Measurements from ENCODE around the gene PKDCC.

The PKDCC gene

DNA sequence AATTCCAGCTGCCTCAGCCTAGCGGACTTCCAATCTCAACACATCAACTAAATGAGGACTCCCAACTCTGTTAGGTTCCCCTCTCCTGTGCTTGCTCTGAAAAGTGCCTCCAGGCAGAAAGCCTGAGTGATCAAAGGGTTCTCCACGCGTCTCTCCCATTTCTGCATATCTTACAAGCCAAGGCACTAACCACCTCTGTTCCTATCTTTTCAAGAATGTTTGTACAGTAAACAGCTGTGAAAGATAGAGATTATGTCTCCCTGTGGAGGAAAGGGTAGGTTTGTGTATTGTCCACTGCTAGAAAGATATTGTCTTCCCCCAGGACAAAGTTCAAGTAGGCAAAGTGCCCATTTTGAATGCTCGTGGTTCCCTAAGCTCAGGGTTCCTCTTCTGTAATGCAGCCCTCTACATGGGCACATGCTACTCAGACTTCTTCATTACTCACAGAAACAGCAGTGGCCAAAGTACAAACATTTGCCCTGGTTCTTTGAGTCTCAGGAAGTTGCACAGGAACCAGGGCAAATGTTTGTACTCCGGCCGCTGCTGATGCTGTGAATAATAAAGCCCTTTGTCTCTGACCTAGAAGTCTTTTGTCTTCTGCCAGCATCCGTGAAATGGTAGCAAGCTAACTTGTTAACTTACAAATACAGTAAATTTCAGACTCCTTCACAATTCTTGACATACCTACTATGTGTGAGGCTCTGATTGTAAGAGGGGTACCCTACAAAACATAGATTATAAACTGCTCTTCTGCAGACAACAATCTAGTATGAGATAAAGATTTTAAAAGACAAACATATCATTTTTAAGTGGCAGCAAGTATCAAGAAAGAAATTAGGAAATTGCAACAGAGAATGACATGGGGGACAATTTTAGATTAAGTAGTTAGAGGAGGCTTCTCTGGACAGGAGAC lies 44.5 kb downstream of the PKDCC start:
- Histone ChIP-seq H3K4me1 (ENCODE audit: control insufficient read depth, insufficient read depth, low read length) (no peaks in the 10 kb centered on the region), H3K27ac (ENCODE audit: low read depth, low read length) (no peak overlapping the region), H3K9ac (ENCODE audit: low read length) (no peak overlapping the region), H3K36me3 (ENCODE audit: control insufficient read depth, insufficient read depth, low read length) (no peaks in the 10 kb centered on the region), H3K27me3 (ENCODE audit: control insufficient read depth, insufficient read depth, low read length) (no peaks in the 10 kb centered on the region), H3K4me3 (ENCODE audit: low read length) (no peak overlapping the region)

DNA sequence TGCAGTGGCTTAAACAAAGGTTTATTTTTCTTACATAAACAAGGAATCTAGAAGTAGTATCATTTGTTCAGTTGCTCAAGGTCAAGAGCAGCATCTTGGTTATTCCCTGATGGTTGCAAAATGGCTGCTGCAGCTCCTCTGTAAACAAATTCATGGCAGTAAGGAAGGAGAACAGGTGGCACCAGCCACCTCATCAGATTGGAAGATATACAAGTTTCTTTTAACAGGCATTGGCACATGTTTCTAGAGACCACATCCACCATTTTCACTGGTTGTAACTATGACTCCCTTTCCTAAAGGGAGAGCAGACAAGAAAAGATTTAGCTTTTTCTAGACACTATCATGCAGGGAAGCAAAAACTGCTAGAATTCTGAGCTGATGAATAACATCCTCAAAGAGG lies 46.3 kb downstream of the PKDCC start:
- H3K9ac ChIP-seq (ENCODE audit: low read length), result no peak overlapping the region
- no peaks in the 10 kb centered on the region for H3K27me3 ChIP-seq (ENCODE audit: control insufficient read depth, insufficient read depth, low read length)
- no peak overlapping the region for H3K4me3 ChIP-seq (ENCODE audit: low read length)
- no peak overlapping the region for H3K27ac ChIP-seq (ENCODE audit: low read depth, low read length)
- no peaks in the 10 kb centered on the region for H3K36me3 ChIP-seq (ENCODE audit: control insufficient read depth, insufficient read depth, low read length)
- no peaks in the 10 kb centered on the region for H3K4me1 ChIP-seq (ENCODE audit: control insufficient read depth, insufficient read depth, low read length)

DNA sequence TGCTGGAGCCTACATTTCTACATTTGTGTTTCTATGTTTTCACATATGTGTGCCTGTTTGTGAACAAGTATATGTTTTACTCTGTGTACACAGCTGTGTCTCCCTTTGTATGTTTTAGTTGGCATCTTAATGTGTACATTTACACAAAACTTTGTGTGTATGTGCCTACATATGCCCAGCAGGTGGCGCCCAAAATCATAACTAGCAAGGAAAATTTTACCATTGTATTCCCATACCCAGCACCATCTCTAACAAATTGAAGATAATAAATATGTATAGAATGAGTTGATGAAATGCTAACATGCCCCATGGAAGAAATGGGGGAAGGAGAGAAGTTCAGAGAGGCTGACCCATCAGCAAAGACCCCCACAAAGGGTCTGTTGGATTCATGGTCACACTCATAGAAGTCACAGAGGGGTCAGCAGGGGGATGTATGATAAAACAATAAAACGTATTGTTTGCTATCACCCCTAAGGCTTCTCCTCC lies 48.1 kb downstream of the PKDCC start:
- Histone ChIP-seq H3K4me1 (ENCODE audit: control insufficient read depth, insufficient read depth, low read length) (no peaks in the 10 kb centered on the region), H3K4me3 (ENCODE audit: low read length) (no peak overlapping the region)

DNA sequence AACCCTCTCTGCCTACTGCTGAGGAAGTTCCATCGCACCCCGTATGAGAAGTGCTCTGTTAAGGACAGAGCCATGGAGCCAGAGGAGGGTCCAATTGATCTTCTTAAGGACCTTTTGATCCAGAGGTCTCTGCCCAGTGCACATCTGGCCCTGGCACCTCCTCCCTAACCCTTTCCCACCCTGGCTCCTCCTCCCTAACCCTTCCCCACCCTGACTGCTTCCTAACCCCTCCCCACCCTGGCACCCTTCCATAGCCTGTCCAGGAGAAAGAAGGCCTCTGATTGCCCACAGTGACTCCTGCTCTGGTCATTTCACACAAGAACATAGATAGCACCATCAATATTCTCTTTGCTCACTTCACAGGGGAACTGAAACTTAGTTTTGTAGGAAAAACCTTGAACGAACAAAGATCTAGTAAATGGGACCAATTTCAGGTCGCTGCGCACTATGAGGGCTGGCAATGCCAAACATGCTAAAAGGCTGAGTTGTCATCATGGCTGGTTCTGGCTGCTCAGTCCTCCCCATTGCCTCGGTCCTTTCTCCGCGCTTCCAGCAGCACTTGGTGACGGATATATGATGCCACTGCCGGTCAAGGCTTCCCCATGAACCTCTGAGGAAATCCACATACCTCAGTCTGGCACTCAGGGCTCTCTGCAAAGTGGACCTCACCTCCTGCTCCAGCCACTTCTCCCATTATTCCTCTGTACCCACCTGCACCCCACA lies 49.2 kb downstream of the PKDCC start:
- Histone ChIP-seq H3K27me3 (ENCODE audit: control insufficient read depth, insufficient read depth, low read length) (no peaks in the 10 kb centered on the region), H3K27ac (ENCODE audit: low read depth, low read length) (no peak overlapping the region), H3K36me3 (ENCODE audit: control insufficient read depth, insufficient read depth, low read length) (no peaks in the 10 kb centered on the region), H3K4me1 (ENCODE audit: control insufficient read depth, insufficient read depth, low read length) (peaks cover 5% of the 10 kb centered on the region), H3K4me3 (ENCODE audit: low read length) (no peak overlapping the region), H3K9ac (ENCODE audit: low read length) (no peak overlapping the region)

More for the DNA sequence above, 48.1 kb downstream of the PKDCC start:
- H3K36me3 ChIP-seq (ENCODE audit: control insufficient read depth, insufficient read depth, low read length), result no peaks in the 10 kb centered on the region
- H3K27ac ChIP-seq (ENCODE audit: low read depth, low read length), result no peak overlapping the region
- H3K9ac ChIP-seq (ENCODE audit: low read length), result no peak overlapping the region
- no peaks in the 10 kb centered on the region for H3K27me3 ChIP-seq (ENCODE audit: control insufficient read depth, insufficient read depth, low read length)

DNA sequence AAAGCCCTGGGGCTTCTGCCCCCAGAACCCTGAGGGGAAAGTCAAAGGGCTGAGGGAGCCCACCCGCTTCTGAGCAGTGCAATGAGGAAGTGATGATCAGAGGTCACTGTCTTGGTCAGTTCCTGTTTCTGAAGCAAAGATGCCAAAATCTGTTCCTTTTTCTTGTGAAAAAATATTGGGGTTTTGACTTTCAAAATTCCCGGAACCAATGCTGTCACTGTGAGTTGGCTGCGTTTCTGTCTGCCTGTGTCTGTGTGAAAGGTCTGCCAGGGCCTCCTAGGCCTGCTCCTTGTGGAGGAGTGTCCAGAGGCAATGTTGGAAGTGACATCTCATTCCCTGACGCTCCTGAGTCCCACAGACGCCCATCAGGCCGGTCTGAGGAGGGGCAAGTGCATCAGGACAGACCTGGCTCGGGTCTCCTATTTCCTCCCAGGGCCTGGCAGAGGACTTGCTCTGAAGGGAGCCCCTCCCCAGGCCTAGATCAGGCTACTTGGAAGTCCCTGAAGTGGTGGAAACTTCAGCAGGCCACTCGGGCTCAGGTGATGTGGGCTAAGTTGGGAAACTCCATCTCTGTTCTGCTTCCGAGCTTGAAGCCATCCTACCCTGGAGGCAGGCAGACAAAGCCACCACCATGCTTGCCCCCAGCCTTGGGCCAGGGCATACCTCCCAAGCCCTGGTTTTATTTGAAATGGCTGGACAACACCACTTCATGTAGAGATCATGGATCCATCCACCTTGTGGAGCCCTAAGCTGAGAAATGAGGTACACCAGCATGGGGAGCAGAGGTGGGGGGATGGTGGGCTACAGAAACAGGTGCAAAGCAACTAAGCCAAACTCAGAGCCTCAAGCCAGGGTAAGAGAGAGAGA lies 51.0 kb downstream of the PKDCC start:
- no peak overlapping the region for H3K9ac ChIP-seq (ENCODE audit: low read length)
- H3K36me3 ChIP-seq (ENCODE audit: control insufficient read depth, insufficient read depth, low read length), result no peaks in the 10 kb centered on the region
- peaks cover 7% of the 10 kb centered on the region for H3K4me1 ChIP-seq (ENCODE audit: control insufficient read depth, insufficient read depth, low read length)
- H3K4me3 ChIP-seq (ENCODE audit: low read length), result no peak overlapping the region
- peak overlapping the region; percentile 15 for H3K27ac ChIP-seq (ENCODE audit: low read depth, low read length)
- H3K27me3 ChIP-seq (ENCODE audit: control insufficient read depth, insufficient read depth, low read length), result no peaks in the 10 kb centered on the region

DNA sequence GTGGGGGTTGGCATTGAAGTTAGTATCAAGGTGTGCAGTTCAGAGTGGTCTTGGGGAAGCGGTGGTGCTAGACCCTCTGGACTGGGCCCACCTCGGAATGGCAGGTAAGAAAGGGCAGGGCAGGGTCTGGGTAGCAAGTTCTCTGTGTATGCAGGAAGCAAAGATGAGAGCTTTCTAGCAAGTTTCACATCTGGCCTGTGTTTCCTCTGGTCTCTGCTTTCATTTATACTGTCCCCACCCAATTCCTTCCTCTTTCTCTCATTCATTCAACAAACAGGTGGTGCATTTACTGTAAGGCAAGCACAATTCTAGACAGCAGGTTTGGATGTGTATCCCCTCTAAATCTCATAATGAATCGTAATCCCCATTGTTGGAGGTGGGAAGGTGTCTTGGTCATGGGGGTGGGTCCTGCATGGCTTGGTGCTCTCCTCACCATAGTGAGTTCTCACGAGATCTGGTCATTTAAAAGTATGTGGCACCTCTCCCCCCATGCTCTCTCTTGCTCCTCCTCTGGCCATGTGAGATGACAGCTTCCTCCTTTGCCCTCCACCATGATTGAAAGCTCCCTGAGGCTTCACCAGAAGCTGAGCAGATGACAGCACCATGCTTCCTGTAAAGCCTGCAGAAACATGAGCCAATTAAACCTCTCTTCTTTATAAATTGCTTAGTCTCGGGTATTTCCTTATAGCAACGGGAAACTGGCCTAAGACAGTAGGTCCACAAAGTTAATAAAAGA lies 51.8 kb downstream of the PKDCC start:
- Histone ChIP-seq H3K9ac (ENCODE audit: low read length) (no peak overlapping the region), H3K36me3 (ENCODE audit: control insufficient read depth, insufficient read depth, low read length) (no peaks in the 10 kb centered on the region), H3K27ac (ENCODE audit: low read depth, low read length) (peak overlapping the region; percentile 15), H3K4me1 (ENCODE audit: control insufficient read depth, insufficient read depth, low read length) (peaks cover 7% of the 10 kb centered on the region), H3K4me3 (ENCODE audit: low read length) (no peak overlapping the region), H3K27me3 (ENCODE audit: control insufficient read depth, insufficient read depth, low read length) (no peaks in the 10 kb centered on the region)

DNA sequence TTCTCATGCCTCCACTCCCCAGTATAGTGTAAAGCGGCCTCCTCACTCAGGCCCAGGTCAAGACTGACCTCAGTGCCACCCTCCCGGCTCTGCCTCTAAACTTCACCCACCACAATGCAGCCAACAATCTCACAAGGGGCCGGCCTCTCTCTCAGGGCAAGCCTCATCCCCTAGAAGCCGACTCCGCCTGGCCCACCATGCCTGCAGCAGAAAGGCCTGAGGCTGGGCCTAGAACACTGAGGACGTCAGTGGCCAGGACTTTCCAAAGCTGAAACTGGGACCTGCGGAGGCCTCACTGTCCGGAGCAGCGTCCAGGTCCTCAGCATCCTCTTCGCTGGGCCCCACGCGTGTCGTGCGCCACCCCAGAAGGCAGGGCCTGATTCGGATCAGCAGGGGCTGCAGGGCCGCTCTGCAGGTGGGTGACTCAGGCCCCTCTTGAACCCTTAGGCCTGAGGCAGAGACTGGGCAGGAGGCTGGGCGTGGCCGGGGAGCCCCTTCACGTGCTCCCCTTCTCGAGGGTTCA lies 52.9 kb downstream of the PKDCC start:
- peaks cover 7% of the 10 kb centered on the region for H3K4me1 ChIP-seq (ENCODE audit: control insufficient read depth, insufficient read depth, low read length)

DNA sequence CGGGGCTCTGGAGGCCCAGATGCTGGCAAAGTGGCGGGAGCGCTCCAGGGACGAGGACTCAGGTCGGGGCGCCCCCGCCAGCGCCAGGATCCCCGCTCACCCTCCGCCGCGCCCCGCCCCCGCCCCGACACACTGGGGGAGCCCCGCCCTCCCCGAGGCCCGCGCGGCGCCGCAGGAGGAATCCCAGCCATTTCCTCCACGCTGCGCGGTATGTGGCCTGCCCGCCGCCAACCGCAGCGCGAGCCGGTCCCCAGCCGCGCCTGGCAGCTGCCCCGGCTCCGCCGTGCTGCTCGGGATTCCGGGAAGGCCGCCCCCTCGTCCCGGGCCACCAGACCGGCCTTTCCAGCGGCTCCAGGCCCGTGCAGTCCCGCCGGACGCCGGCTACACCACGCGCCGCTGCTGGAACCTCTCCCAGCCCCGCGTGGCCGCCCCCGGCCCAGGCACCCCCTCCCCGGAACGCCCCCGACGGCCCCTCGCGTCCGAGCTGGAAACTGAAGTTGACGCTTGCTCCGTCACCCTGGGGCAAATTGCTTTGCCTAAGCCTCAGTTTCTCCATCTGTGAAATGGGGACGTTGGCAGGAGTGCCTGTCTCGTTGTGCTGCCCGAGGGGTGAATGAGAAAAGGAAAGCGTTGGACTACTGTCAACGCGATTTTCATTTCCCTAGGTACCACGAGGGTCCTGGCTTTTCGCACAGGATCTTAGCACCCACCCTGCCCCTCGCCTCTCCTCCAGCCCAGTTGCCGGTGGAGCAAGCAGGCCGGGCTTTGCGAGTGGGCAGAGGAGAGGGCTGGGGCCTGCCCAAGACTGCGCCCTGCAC lies 53.6 kb downstream of the PKDCC start:
- H3K4me1 ChIP-seq (ENCODE audit: control insufficient read depth, insufficient read depth, low read length), result peaks cover 7% of the 10 kb centered on the region
- H3K36me3 ChIP-seq (ENCODE audit: control insufficient read depth, insufficient read depth, low read length), result no peaks in the 10 kb centered on the region
- peak overlapping the region; percentile 62 for H3K4me3 ChIP-seq (ENCODE audit: low read length)
- peak overlapping the region; percentile 59 for H3K9ac ChIP-seq (ENCODE audit: low read length)
- H3K27me3 ChIP-seq (ENCODE audit: control insufficient read depth, insufficient read depth, low read length), result no peaks in the 10 kb centered on the region
- H3K27ac ChIP-seq (ENCODE audit: low read depth, low read length), result peak overlapping the region; percentile 81

More for the DNA sequence above, 52.9 kb downstream of the PKDCC start:
- peak overlapping the region; percentile 37 for H3K4me3 ChIP-seq (ENCODE audit: low read length)
- no peaks in the 10 kb centered on the region for H3K27me3 ChIP-seq (ENCODE audit: control insufficient read depth, insufficient read depth, low read length)
- no peak overlapping the region for H3K9ac ChIP-seq (ENCODE audit: low read length)
- H3K36me3 ChIP-seq (ENCODE audit: control insufficient read depth, insufficient read depth, low read length), result no peaks in the 10 kb centered on the region
- H3K27ac ChIP-seq (ENCODE audit: low read depth, low read length), result peak overlapping the region; percentile 81

DNA sequence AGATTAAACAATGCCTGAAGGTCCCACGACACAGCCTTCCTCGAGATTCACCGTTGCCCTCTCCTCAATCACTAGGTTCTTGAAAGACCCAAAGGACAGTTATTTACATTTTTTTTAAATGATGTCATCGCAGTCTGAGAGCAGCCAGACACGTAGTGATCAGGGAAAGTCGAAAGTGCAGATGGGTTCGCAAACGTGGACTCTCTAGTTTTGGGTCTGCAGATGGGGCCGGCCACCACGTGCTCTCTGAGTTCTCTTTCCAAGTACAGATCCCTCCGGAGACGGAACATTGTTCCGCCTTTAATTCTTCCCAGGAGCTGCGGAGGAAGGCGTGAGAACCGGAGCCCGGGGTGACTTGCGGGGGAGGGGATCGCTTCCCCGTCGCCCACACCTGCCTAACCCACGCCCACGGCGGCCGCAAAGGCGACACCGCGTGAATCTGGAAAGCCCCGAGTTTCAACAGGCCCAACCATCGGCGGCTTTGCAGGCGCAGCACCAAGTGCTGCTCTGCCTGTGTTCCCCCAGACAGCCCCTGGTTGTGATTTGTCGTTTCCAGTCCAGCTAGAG lies 54.3 kb downstream of the PKDCC start:
- H3K4me3 ChIP-seq (ENCODE audit: low read length), result peak overlapping the region; percentile 62
- no peaks in the 10 kb centered on the region for H3K36me3 ChIP-seq (ENCODE audit: control insufficient read depth, insufficient read depth, low read length)
- H3K27ac ChIP-seq (ENCODE audit: low read depth, low read length), result peak overlapping the region; percentile 81
- H3K27me3 ChIP-seq (ENCODE audit: control insufficient read depth, insufficient read depth, low read length), result no peaks in the 10 kb centered on the region
- H3K9ac ChIP-seq (ENCODE audit: low read length), result peak overlapping the region; percentile 59
- H3K4me1 ChIP-seq (ENCODE audit: control insufficient read depth, insufficient read depth, low read length), result peaks cover 7% of the 10 kb centered on the region

DNA sequence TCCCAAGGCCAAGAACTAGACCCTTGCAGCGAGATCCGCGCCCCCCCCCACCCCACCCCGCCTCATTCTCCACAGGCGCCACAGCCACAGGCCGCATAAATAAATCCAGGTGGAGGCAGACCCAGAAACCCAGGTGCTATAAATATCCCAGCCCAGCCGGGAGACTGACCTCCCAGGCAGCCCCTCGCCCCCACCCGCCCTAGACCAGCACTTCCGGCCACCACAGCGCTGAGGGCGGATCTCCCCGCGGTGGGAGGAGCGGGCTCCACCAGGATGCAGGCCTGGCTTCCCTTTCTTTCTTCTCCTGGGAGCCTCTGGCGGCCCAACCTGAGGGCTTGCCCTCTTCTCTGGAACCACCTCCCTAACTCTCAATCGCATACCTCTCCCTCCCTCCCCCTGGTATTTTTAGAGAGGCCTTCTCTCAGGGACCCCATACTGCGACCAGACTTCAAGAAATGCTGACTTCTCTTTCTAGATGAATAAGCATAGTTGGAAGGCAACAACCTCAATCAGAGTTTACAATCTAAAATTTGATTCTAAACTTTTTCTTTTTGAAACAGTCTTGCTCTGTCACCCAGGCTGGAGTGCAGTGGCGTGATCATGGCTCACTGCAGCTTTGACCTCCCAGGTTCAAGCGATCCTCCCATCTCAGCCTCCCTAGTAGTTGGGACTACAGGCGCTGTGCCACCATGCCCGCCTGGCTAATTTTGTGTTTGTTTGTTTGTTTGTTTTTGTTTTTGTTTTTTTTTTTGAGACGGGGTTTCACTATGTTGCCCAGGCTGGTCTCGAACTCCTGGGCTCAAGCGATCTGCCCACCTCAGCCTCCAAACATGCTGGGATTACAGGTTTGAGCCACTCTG lies 55.0 kb downstream of the PKDCC start:
- no peaks in the 10 kb centered on the region for H3K36me3 ChIP-seq (ENCODE audit: control insufficient read depth, insufficient read depth, low read length)
- peaks cover 7% of the 10 kb centered on the region for H3K4me1 ChIP-seq (ENCODE audit: control insufficient read depth, insufficient read depth, low read length)
- peak overlapping the region; percentile 62 for H3K4me3 ChIP-seq (ENCODE audit: low read length)
- H3K9ac ChIP-seq (ENCODE audit: low read length), result peak overlapping the region; percentile 59
- H3K27me3 ChIP-seq (ENCODE audit: control insufficient read depth, insufficient read depth, low read length), result no peaks in the 10 kb centered on the region
- peak overlapping the region; percentile 81 for H3K27ac ChIP-seq (ENCODE audit: low read depth, low read length)

Data from rectal smooth muscle tissue (tissue), 1 donor.